Endothelial cell of umbilical vein (primary cell): ENCODE results near the gene BRMS1. TPM values are rescaled to one million over a fixed set of nuclear protein-coding genes. Genes with fewer than 3 reads are reported as not detected.

Experiments used
- BruUV-seq: library from RNA; stranded (reverse); fragments of 400-500 nt; replicated peaks from 2 replicates; lab custom pipeline; 2021; lab: Mats Ljungman, UMichigan
- CTCF ChIA-PET: fragments of 300-600, 350-600 bp; sonication (Branson Sonifier 250); formaldehyde crosslinking; loops from one replicate; lab custom pipeline; 2021; ENCODE audit warnings: antibody characterized with exemption, inconsistent platforms; lab: Charles Lee
- POLR2A ChIA-PET: fragments of 300-600, 350-600 bp; sonication (Branson Sonifier 250); formaldehyde crosslinking; loops from one replicate; lab custom pipeline; 2021; ENCODE audit warnings: antibody characterized with exemption, inconsistent platforms; lab: Charles Lee
- DNase-seq: peaks from one replicate; pipeline ENCODE4 v3.0.0-alpha.2; 2011; ENCODE audit warnings: low read depth, low spot score
- FAIRE-seq: peaks from 2 replicates; lab custom pipeline; 2011; peaks lifted over from hg19 to GRCh38; lab: Jason Lieb, UNC
- H2AFZ ChIP-seq: 2 replicates; pipeline ENCODE4 v1.6.0; 2012; ENCODE audit warnings: low read depth, low read length, control low read depth, inconsistent platforms
- H3K27ac ChIP-seq: 2 replicates; pipeline ENCODE4 v1.5.1; 2011; ENCODE audit warnings: low read depth, mild to moderate bottlenecking, control low read depth, low read length, moderate library complexity; ENCODE audit not compliant: insufficient read depth
- H3K27me3 ChIP-seq, 2 experiments: 2 replicates each; pipeline versions ENCODE4 v1.6.0 to v1.6.1; 2011; ENCODE audit warnings: low read length in 2 of 2, mixed read lengths in 1 of 2; ENCODE audit not compliant: control insufficient read depth in 2 of 2, insufficient read depth in 2 of 2
- H3K36me3 ChIP-seq, 2 experiments: 2 replicates in 1 of 2; 3 replicates in 1 of 2; pipeline ENCODE4 v1.5.1; 2011; ENCODE audit warnings: low read length in 2 of 2, mild to moderate bottlenecking in 1 of 2, moderate library complexity in 1 of 2; ENCODE audit not compliant: control insufficient read depth in 2 of 2, insufficient read depth in 2 of 2; ENCODE audit errors: extremely low read depth in 1 of 2
- H3K4me1 ChIP-seq: 3 replicates; pipeline ENCODE4 v1.5.1; 2011; ENCODE audit warnings: mild to moderate bottlenecking, low read length; ENCODE audit not compliant: control insufficient read depth, insufficient read depth; ENCODE audit errors: extremely low read depth
- H3K4me2 ChIP-seq: 2 replicates; pipeline ENCODE4 v1.6.1; 2011; ENCODE audit warnings: low read length, control low read depth, mixed read lengths; ENCODE audit not compliant: insufficient read depth
- H3K4me3 ChIP-seq, 3 experiments: fragments of 200-600 bp in 1 of 3; sonication (generic), shearing (Covaris generic) in 1 of 3; replicated peaks in 1 of 3; 2 replicates each; pipeline ENCODE4 v1.5.1; 2011 to 2016; ENCODE audit warnings: control low read depth in 3 of 3, low read length in 3 of 3, mild to moderate bottlenecking in 2 of 3, inconsistent platforms in 1 of 3, low read depth in 1 of 3, moderate library complexity in 1 of 3; ENCODE audit not compliant: insufficient read depth in 1 of 3
- H3K79me2 ChIP-seq: 2 replicates; pipeline ENCODE4 v1.6.0; 2012; ENCODE audit warnings: low read length, inconsistent platforms; ENCODE audit not compliant: control insufficient read depth, insufficient read depth
- H3K9ac ChIP-seq: replicated peaks from 2 replicates; pipeline ENCODE3; 2011; ENCODE audit warnings: low read length, control low read depth; ENCODE audit not compliant: insufficient read depth; ENCODE audit errors: extremely low read depth
- H3K9me1 ChIP-seq: replicated peaks from 3 replicates; pipeline ENCODE4 v1.6.0; 2011; ENCODE audit warnings: mild to moderate bottlenecking, low read length; ENCODE audit not compliant: control insufficient read depth, insufficient read depth; ENCODE audit errors: extremely low read depth
- H3K9me3 ChIP-seq: replicated peaks from 2 replicates; pipeline ENCODE4 v1.5.1; 2012; ENCODE audit warnings: low read length, inconsistent platforms; ENCODE audit not compliant: control insufficient read depth, insufficient read depth
- H4K20me1 ChIP-seq: replicated peaks from 2 replicates; pipeline ENCODE3; 2011; ENCODE audit warnings: mild to moderate bottlenecking, low read length; ENCODE audit not compliant: control insufficient read depth, insufficient read depth; ENCODE audit errors: extremely low read depth
- EZH2 ChIP-seq: IDR thresholded peaks from 2 replicates; pipeline ENCODE4 v1.6.1; 2012; ENCODE audit warnings: borderline replicate concordance, low read depth, mild to moderate bottlenecking, moderate library complexity, low read length, inconsistent platforms; ENCODE audit not compliant: severe bottlenecking
- FOS ChIP-seq: IDR thresholded peaks from 2 replicates; pipeline ENCODE4 v1.6.1; 2011; ENCODE audit warnings: mild to moderate bottlenecking, low read length, moderate library complexity, borderline replicate concordance; ENCODE audit not compliant: insufficient read depth
- MAX ChIP-seq: IDR thresholded peaks from 2 replicates; pipeline ENCODE4 v1.6.1; 2011; ENCODE audit not compliant: insufficient read depth, insufficient read length
- POLR2A ChIP-seq: IDR thresholded peaks from 2 replicates; pipeline ENCODE4 v1.6.1; 2012; ENCODE audit warnings: low read depth, mild to moderate bottlenecking, control low read depth, low read length
- POLR2AphosphoS5 ChIP-seq: IDR thresholded peaks from 2 replicates; pipeline ENCODE4 v1.6.1; 2012; ENCODE audit warnings: low read depth, mild to moderate bottlenecking, control low read depth, low read length, moderate library complexity; ENCODE audit not compliant: insufficient read depth
- dilution Hi-C: fragments of 300-500 bp; cut with MboI; formaldehyde crosslinking; loops from one replicate; pipeline ENCODE4 v1.15.0; 2019; ENCODE audit warnings: low sequenced_read_pairs; ENCODE audit not compliant: extremely low pct_ligation_motif_present
- intact Hi-C: fragments of 100-400 bp; cut with micrococcal nuclease; formaldehyde crosslinking; loops from one replicate; pipeline ENCODE4 v1.10.0; 2022
- polyA plus RNA-seq, 4 experiments: library from polyadenylated mRNA; depleted of rRNA in 3 of 4; stranded (reverse) in 3 of 4; unstranded in 1 of 4; fragments of >200 nt; gene quantifications; 2 replicates each; pipeline versions ENCODE4 v1.2.1 to v1.2.3, GENCODE V29; 2011 to 2012; ENCODE audit warnings: missing spikeins in 1 of 4
- total RNA-seq: library from RNA; stranded (reverse); gene quantifications from 2 replicates; pipeline ENCODE4 v1.2.3, GENCODE V29; 2021

The BRMS1 gene
- total and polyA plus RNA-seq, 2 donors (not counting 3 experiments of a cell fraction or from before 2014, with no cell fraction given), result 51.4 to 53.1 TPM

GRCh38 chr11:66366844-66367477 lies 22.1 kb upstream of the BRMS1 start:
- H3K9me1 ChIP-seq, result no peaks in the 10 kb centered on the region
- FAIRE-seq (no peak), DNase-seq (no peak)
- ChIA-PET CTCF (interaction anchor here (0.8 to 1.0 kb wide), 2 partner anchors 11 to 19 kb away, joined by 3 to 4 read pairs; no protein-coding TSS in a partner anchor), POLR2A (no interaction called here)
- H2AFZ ChIP-seq, result no peak overlapping the region
- H3K36me3 ChIP-seq, result no peaks in the 10 kb centered on the region
- TF ChIP-seq POLR2AphosphoS5 (no peak), MAX (no peak), POLR2A (no peak), EZH2 (no peak), FOS (no peak)
- H4K20me1 ChIP-seq, result no peaks in the 10 kb centered on the region
- dilution Hi-C loops (no loop called here), intact Hi-C loops (no loop called here)
- no peaks in the 10 kb centered on the region for H3K9me3 ChIP-seq
- no peaks in the 10 kb centered on the region for H3K79me2 ChIP-seq
- H3K4me1 ChIP-seq, result peaks cover 3% of the 10 kb centered on the region
- H3K4me2 ChIP-seq, result no peak overlapping the region
- no peak overlapping the region for H3K4me3 ChIP-seq
- no peak overlapping the region for H3K9ac ChIP-seq
- BruUV-seq, result no TSS peak
- no peaks in the 10 kb centered on the region for H3K27me3 ChIP-seq
- no peak overlapping the region for H3K27ac ChIP-seq
